DND-41 (cell line): Measurements from ENCODE around the gene STOML1.

Source experiments
- EZH2 ChIP-seq: IDR thresholded peaks from 3 replicates; pipeline ENCODE4 v1.6.1; 2012; ENCODE audit warnings: borderline replicate concordance, low read depth, mild to moderate bottlenecking, moderate library complexity, low read length, inconsistent platforms; ENCODE audit not compliant: severe bottlenecking
- TF ChIP-seq, protein P1 (sequence below): IDR thresholded peaks from 2 replicates; pipeline ENCODE4 v1.5.1; 2012; ENCODE audit warnings: borderline replicate concordance, low read length, moderate library complexity, mild to moderate bottlenecking; ENCODE audit not compliant: poor library complexity, severe bottlenecking; ENCODE audit errors: extremely low read depth

DNA sequence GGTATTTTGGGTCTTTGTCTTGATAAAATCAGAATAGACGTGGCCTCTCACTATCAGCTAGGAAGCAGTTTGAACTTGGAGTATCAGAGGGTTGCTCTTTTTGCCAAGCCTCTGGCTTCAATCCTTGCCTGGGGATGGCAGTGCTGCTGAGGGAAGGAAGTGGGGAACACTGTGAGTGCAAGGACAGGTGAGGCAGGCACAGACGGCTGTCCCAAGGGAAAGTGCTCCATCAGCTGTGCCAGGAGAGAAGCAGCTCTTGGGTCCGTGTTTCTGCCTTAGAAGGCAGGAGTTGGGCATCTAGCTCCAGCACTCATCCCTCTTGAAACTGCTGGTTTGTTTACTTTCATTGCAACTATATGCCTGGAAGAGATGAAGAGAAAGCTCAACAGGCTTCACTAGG lies 35.6 kb upstream of the STOML1 start:
- TF ChIP-seq, protein P1, sequence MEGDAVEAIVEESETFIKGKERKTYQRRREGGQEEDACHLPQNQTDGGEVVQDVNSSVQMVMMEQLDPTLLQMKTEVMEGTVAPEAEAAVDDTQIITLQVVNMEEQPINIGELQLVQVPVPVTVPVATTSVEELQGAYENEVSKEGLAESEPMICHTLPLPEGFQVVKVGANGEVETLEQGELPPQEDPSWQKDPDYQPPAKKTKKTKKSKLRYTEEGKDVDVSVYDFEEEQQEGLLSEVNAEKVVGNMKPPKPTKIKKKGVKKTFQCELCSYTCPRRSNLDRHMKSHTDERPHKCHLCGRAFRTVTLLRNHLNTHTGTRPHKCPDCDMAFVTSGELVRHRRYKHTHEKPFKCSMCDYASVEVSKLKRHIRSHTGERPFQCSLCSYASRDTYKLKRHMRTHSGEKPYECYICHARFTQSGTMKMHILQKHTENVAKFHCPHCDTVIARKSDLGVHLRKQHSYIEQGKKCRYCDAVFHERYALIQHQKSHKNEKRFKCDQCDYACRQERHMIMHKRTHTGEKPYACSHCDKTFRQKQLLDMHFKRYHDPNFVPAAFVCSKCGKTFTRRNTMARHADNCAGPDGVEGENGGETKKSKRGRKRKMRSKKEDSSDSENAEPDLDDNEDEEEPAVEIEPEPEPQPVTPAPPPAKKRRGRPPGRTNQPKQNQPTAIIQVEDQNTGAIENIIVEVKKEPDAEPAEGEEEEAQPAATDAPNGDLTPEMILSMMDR: no peak
- TF ChIP-seq EZH2: no peak
